Upper lobe of left lung (tissue), 4 donors: Measurements from ENCODE around the gene DAPK2.

Experiments used
- EP300 ChIP-seq, 4 donors: sonication (generic); formaldehyde crosslinking; IDR thresholded peaks; one replicate each; pipeline ENCODE4 v1.5.1; 2017; ENCODE audit warnings: antibody characterized with exemption in 4 of 4, control low read depth in 2 of 4
- POLR2A ChIP-seq, 4 donors: fragments of 450-650 bp; IDR thresholded peaks; one replicate each; pipeline ENCODE4 v1.5.1; 2016 to 2017; ENCODE audit warnings: antibody characterized with exemption in 4 of 4, mild to moderate bottlenecking in 2 of 4
- POLR2AphosphoS5 ChIP-seq, 2 donors: sonication (generic); formaldehyde crosslinking; IDR thresholded peaks; one replicate each; pipeline ENCODE4 v1.5.1; 2017; ENCODE audit warnings: antibody characterized with exemption in 2 of 2
- TF ChIP-seq, protein P1 (sequence below), 6 experiments: fragments of 450-650 bp in 4 of 6; fragments of 200-600 bp in 2 of 6; sonication (generic) in 2 of 6; IDR thresholded peaks; one replicate each; pipeline ENCODE4 v1.5.1; 2016 to 2019; ENCODE audit warnings: antibody characterized with exemption in 6 of 6

DNA sequence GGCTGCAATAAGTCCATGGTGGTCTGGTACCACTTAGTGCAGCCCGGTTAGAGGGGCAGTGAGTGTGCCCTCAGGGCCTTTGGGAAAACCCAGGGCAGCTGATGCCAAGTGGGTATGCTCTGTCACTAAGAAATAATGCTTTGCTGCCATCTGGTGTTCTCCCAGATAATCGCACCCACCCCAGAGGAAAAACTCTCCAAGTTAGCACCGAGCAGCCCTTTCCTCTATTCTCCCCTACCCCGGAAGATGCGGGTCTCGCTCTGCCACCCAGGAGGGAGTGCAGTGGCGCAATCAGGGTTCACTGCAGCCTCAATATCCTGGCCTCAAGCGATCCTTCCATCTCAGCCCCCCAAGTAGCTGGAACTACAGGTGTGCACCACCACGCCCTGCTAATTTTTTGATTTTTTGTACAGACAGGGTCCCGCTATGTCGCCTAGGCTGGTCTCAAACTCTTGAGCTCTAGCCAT is 21.3 kb upstream of the DAPK2 start:
- TF ChIP-seq, protein P1, sequence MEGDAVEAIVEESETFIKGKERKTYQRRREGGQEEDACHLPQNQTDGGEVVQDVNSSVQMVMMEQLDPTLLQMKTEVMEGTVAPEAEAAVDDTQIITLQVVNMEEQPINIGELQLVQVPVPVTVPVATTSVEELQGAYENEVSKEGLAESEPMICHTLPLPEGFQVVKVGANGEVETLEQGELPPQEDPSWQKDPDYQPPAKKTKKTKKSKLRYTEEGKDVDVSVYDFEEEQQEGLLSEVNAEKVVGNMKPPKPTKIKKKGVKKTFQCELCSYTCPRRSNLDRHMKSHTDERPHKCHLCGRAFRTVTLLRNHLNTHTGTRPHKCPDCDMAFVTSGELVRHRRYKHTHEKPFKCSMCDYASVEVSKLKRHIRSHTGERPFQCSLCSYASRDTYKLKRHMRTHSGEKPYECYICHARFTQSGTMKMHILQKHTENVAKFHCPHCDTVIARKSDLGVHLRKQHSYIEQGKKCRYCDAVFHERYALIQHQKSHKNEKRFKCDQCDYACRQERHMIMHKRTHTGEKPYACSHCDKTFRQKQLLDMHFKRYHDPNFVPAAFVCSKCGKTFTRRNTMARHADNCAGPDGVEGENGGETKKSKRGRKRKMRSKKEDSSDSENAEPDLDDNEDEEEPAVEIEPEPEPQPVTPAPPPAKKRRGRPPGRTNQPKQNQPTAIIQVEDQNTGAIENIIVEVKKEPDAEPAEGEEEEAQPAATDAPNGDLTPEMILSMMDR (IDR thresholded peaks at IDR 0.05): peak; percentile 72 to 88 (median 84)
- TF ChIP-seq EP300 (IDR thresholded peaks at IDR 0.05) (no peak), POLR2A (IDR thresholded peaks at IDR 0.05) (no peak), POLR2AphosphoS5 (IDR thresholded peaks at IDR 0.05) (no peak)
